H9 (cell line): Measurements from ENCODE around the gene CFL1. TPM values are rescaled to one million over a fixed set of nuclear protein-coding genes. Genes with fewer than 3 reads are reported as not detected.
"Not testable (repeated sequence)": the region's sequence is repeated elsewhere in the genome, so short reads cannot be mapped to it uniquely, and the experiment has no call there.

Experiments
- DNase-seq: peaks from one replicate; pipeline ENCODE4 v3.0.0-alpha.2; 2017
- H2AFZ ChIP-seq: one replicate; pipeline ENCODE4 v1.6.1; 2013; ENCODE audit warnings: mild to moderate bottlenecking, low read length, control low read depth, moderate library complexity
- H2AK5ac ChIP-seq: 2 replicates; pipeline ENCODE4 v1.6.1; 2013; ENCODE audit warnings: low read length, control low read depth, mixed read lengths; ENCODE audit not compliant: insufficient read length
- H2BK120ac ChIP-seq: one replicate; pipeline ENCODE4 v1.6.1; 2013; ENCODE audit warnings: low read depth, mild to moderate bottlenecking, low read length, control low read depth, inconsistent platforms; ENCODE audit not compliant: poor library complexity, severe bottlenecking
- H2BK12ac ChIP-seq: 2 replicates; pipeline ENCODE4 v1.6.1; 2013; ENCODE audit warnings: low read length, control low read depth, mixed read lengths, low read depth; ENCODE audit not compliant: insufficient read length
- H2BK15ac ChIP-seq: 2 replicates; pipeline ENCODE4 v1.6.1; 2013; ENCODE audit warnings: low read depth, low read length, control low read depth
- H2BK20ac ChIP-seq: one replicate; pipeline ENCODE4 v1.6.1; 2013; ENCODE audit warnings: low read depth, mild to moderate bottlenecking, low read length, control low read depth, inconsistent platforms; ENCODE audit not compliant: poor library complexity, severe bottlenecking
- H2BK5ac ChIP-seq: 2 replicates; pipeline ENCODE4 v1.6.1; 2013; ENCODE audit warnings: low read length, control low read depth, mixed read lengths; ENCODE audit not compliant: insufficient read length
- H3K14ac ChIP-seq: 2 replicates; pipeline ENCODE4 v1.6.1; 2013; ENCODE audit warnings: low read length, control low read depth; ENCODE audit not compliant: insufficient read depth
- H3K18ac ChIP-seq: 2 replicates; pipeline ENCODE4 v1.6.1; 2013; ENCODE audit warnings: low read depth, mild to moderate bottlenecking, mixed read lengths, low read length, control low read depth; ENCODE audit not compliant: insufficient read length
- H3K23ac ChIP-seq: 2 replicates; pipeline ENCODE4 v1.6.1; 2013; ENCODE audit warnings: low read length, control low read depth, mixed read lengths, low read depth; ENCODE audit not compliant: insufficient read length
- H3K23me2 ChIP-seq: 2 replicates; pipeline ENCODE4 v1.6.1; 2013; ENCODE audit warnings: low read depth, mild to moderate bottlenecking, mixed read lengths, low read length, control low read depth; ENCODE audit not compliant: insufficient read length, poor library complexity, severe bottlenecking
- H3K27ac ChIP-seq: 2 replicates; pipeline ENCODE4 v1.5.1; 2013; ENCODE audit warnings: low read length, control low read depth, mixed read lengths, low read depth; ENCODE audit not compliant: insufficient read length
- H3K27me3 ChIP-seq: 2 replicates; pipeline ENCODE4 v1.6.1; 2013; ENCODE audit warnings: low read length, control low read depth, inconsistent platforms; ENCODE audit not compliant: insufficient read depth
- H3K4ac ChIP-seq: 2 replicates; pipeline ENCODE4 v1.6.1; 2013; ENCODE audit warnings: low read depth, mild to moderate bottlenecking, control low read depth, inconsistent platforms, low read length, moderate library complexity
- H3K4me1 ChIP-seq: 2 replicates; pipeline ENCODE4 v1.6.1; 2013; ENCODE audit warnings: low read length, control low read depth, inconsistent platforms; ENCODE audit not compliant: insufficient read depth
- H3K4me2 ChIP-seq: 2 replicates; pipeline ENCODE4 v1.6.1; 2013; ENCODE audit warnings: low read length, control low read depth, mixed read lengths; ENCODE audit not compliant: insufficient read length, insufficient read depth
- H3K56ac ChIP-seq: 2 replicates; pipeline ENCODE4 v1.6.1; 2013; ENCODE audit warnings: low read depth, mild to moderate bottlenecking, mixed read lengths, low read length, control low read depth; ENCODE audit not compliant: insufficient read length
- H3K79me1 ChIP-seq: 2 replicates; pipeline ENCODE4 v1.6.1; 2013; ENCODE audit warnings: low read depth, mild to moderate bottlenecking, moderate library complexity, low read length, control low read depth, inconsistent platforms; ENCODE audit not compliant: insufficient read depth, poor library complexity, severe bottlenecking
- H3K79me2 ChIP-seq: 2 replicates; pipeline ENCODE4 v1.6.1; 2013; ENCODE audit warnings: low read length, control low read depth, inconsistent platforms; ENCODE audit not compliant: insufficient read depth
- H3K9ac ChIP-seq: 2 replicates; pipeline ENCODE4 v1.6.1; 2013; ENCODE audit warnings: low read length, control low read depth, mixed read lengths; ENCODE audit not compliant: insufficient read length; ENCODE audit errors: extremely low read depth
- H3K9me3 ChIP-seq: one replicate; pipeline ENCODE4 v1.6.1; 2013; ENCODE audit warnings: low read depth, low read length, inconsistent platforms; ENCODE audit not compliant: control insufficient read depth
- H3T11ph ChIP-seq: one replicate; pipeline ENCODE4 v1.6.1; 2013; ENCODE audit warnings: mild to moderate bottlenecking, low read length, control low read depth, inconsistent platforms
- H4K20me1 ChIP-seq: one replicate; pipeline ENCODE4 v1.6.1; 2013; ENCODE audit not compliant: control insufficient read depth, insufficient read length, insufficient read depth
- H4K5ac ChIP-seq: 2 replicates; pipeline ENCODE4 v1.6.1; 2013; ENCODE audit warnings: low read depth, mild to moderate bottlenecking, mixed read lengths, low read length, control low read depth; ENCODE audit not compliant: insufficient read length
- H4K8ac ChIP-seq: replicated peaks from 2 replicates; pipeline ENCODE4 v1.6.1; 2013; ENCODE audit warnings: low read length, control low read depth, mixed read lengths, low read depth; ENCODE audit not compliant: insufficient read length
- H4K91ac ChIP-seq: 2 replicates; pipeline ENCODE4 v1.6.1; 2013; ENCODE audit warnings: low read depth, mild to moderate bottlenecking, moderate library complexity, mixed read lengths, low read length, control low read depth; ENCODE audit not compliant: insufficient read length
- H3K27ac Mint-ChIP-seq, 3 experiments: 2 replicates in 2 of 3; 3 replicates in 1 of 3; pipeline ENCODE4 v1.8.0; 2020 to 2021; ENCODE audit warnings: mixed read lengths in 3 of 3, mild to moderate bottlenecking in 1 of 3, moderate library complexity in 1 of 3
- H3K27me3 Mint-ChIP-seq: 2 replicates; pipeline ENCODE4 v1.8.0; 2021; ENCODE audit warnings: low read depth, mild to moderate bottlenecking, moderate library complexity, mixed read lengths
- H3K36me3 Mint-ChIP-seq, 3 experiments: 2 replicates in 2 of 3; 3 replicates in 1 of 3; pipeline ENCODE4 v1.8.0; 2020 to 2021; ENCODE audit warnings: low read depth in 3 of 3, mixed read lengths in 3 of 3; ENCODE audit not compliant: insufficient read depth in 1 of 3
- H3K4me1 Mint-ChIP-seq, 2 experiments: 2 replicates each; pipeline ENCODE4 v1.8.0; 2020; ENCODE audit warnings: mixed read lengths in 2 of 2
- H3K4me3 Mint-ChIP-seq, 2 experiments: 2 replicates in 1 of 2; 3 replicates in 1 of 2; pipeline ENCODE4 v1.8.0; 2020 to 2021; ENCODE audit warnings: mild to moderate bottlenecking in 2 of 2, mixed read lengths in 2 of 2, moderate library complexity in 1 of 2
- H3K9me3 Mint-ChIP-seq, 2 experiments: 2 replicates in 1 of 2; 3 replicates in 1 of 2; pipeline ENCODE4 v1.8.0; 2020; ENCODE audit warnings: mild to moderate bottlenecking in 2 of 2, mixed read lengths in 2 of 2, moderate library complexity in 1 of 2
- WGBS: extraction: QIAGEN DNeasy Blood & Tissue Kit; methylation state at CpG from one replicate; pipeline ENCODE4 v1.1.7; 2013; ENCODE audit warnings: missing lambda C conversion rate, low lambda C conversion rate, mixed read lengths; ENCODE audit not compliant: insufficient read length; ENCODE audit errors: extremely low coverage; 5-methylcytosine and 5-hydroxymethylcytosine counted together
- total RNA-seq: library from RNA; stranded (reverse); gene quantifications from 2 replicates; pipeline ENCODE4 v1.2.1, GENCODE V29; 2021
- TF ChIP-seq, protein P1 (sequence below): fragments of 200-600 bp; sonication (generic); conservative IDR thresholded peaks from 3 replicates; pipeline ENCODE4 v1.8.0; 2021; ENCODE audit warnings: antibody characterized with exemption, mild to moderate bottlenecking

Gene CFL1
- total RNA-seq, 1 experiment from 2014 or later: 1,107 TPM

DNA sequence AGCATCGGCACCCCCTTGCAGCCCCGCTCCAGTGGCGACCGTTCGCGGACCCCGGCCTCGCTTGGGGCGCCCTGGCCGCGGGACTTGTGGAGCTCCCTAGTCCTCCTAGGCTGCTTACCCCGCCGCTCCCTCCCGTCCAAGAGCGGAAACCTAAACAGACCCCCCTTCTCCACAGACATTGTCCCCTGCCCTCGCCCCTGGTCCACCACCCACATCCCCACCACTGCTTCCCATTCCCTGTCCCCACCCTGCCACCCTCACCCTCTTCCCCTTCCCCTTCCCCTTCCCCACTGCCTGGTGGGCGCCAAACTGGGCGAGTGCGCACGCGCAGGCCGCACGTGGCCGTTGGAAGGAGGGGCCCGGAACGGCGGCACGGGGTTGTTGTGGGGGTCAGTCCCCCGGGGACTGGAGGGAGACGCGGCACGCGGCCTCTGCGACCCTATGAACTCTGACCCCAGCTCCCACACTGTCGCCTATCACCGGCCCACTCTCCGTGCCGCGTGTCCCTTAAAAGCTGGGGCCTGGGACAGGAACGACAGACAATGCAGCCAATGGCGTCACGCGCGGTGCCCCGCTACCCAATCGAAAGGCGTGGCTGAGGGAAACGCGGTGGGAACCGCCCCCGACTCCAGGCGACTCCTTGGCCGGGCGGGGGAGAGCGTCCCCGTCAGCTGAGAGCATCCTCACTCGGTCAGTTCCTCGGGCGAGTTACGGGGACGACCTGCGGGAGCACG, 24.5 kb downstream of the CFL1 start, which contains the start of gene SNX32:
SNX32 (plus strand) TSS at position 667 of the 734 bp plus-strand sequence. CDS start 103 bp downstream, outside the sequence.
- peak; percentile 94 for DNase-seq
- no peak within 1 kb of the TSS for H2AFZ ChIP-seq
- H3K14ac ChIP-seq: peak within 1 kb of the TSS; percentile 90; the same call in 1 of the 2 replicates
- H3K9me3 Mint-ChIP-seq: peaks cover 0 to 6% of the 10 kb centered on the region in 2 experiments; a peak in 1 of 5 replicates
- no peak within 1 kb of the TSS for H3K23ac ChIP-seq
- peaks cover 5% of the 10 kb centered on the region; the same call in 1 of the 2 replicates for H3K4me1 ChIP-seq
- H2BK5ac ChIP-seq: no peak within 1 kb of the TSS
- H3K4ac ChIP-seq: no peak within 1 kb of the TSS
- no peak within 1 kb of the TSS for H2BK120ac ChIP-seq
- H3K9ac ChIP-seq: peak within 1 kb of the TSS; percentile 33
- peaks cover 4 to 14% of the 10 kb centered on the region in 2 experiments for H3K4me1 Mint-ChIP-seq
- peaks cover 0 to 2% (median 1%) of the 10 kb centered on the region in 3 experiments; a peak in 2 of 7 replicates for H3K36me3 Mint-ChIP-seq
- no peak within 1 kb of the TSS for H3K27ac ChIP-seq
- no peak within 1 kb of the TSS for H2BK12ac ChIP-seq
- H3K79me2 ChIP-seq: no peaks in the 10 kb centered on the region
- H2AK5ac ChIP-seq: no peak within 1 kb of the TSS
- H3K27me3 ChIP-seq: peaks cover 2% of the 10 kb centered on the region
- no peaks in the 10 kb centered on the region for H3K9me3 ChIP-seq
- H2BK20ac ChIP-seq: no peak within 1 kb of the TSS
- H2BK15ac ChIP-seq: no peak within 1 kb of the TSS
- H3K23me2 ChIP-seq: peaks cover 8% of the 10 kb centered on the region
- H4K20me1 ChIP-seq: no peaks in the 10 kb centered on the region
- H3K79me1 ChIP-seq: no peaks in the 10 kb centered on the region
- peak within 1 kb of the TSS; percentile 78 for H3K18ac ChIP-seq
- 0 out of 7 replicates have a peak within 1 kb of the TSS, but pooled peaks of 1 of the 3 experiments have one; percentile 68 for H3K27ac Mint-ChIP-seq
- H4K8ac ChIP-seq: no peak within 1 kb of the TSS
- H3K4me2 ChIP-seq: peak within 1 kb of the TSS; percentile 71
- peaks cover 30% of the 10 kb centered on the region for H3K27me3 Mint-ChIP-seq
- H3K4me3 Mint-ChIP-seq: no peak within 1 kb of the TSS
- no CpG with 5 or more reads among the region's 63 CpGs for WGBS
- H4K91ac ChIP-seq: no peak within 1 kb of the TSS
- H3T11ph ChIP-seq: no peak within 1 kb of the TSS
- no peak within 1 kb of the TSS for H4K5ac ChIP-seq
- TF ChIP-seq, protein P1, sequence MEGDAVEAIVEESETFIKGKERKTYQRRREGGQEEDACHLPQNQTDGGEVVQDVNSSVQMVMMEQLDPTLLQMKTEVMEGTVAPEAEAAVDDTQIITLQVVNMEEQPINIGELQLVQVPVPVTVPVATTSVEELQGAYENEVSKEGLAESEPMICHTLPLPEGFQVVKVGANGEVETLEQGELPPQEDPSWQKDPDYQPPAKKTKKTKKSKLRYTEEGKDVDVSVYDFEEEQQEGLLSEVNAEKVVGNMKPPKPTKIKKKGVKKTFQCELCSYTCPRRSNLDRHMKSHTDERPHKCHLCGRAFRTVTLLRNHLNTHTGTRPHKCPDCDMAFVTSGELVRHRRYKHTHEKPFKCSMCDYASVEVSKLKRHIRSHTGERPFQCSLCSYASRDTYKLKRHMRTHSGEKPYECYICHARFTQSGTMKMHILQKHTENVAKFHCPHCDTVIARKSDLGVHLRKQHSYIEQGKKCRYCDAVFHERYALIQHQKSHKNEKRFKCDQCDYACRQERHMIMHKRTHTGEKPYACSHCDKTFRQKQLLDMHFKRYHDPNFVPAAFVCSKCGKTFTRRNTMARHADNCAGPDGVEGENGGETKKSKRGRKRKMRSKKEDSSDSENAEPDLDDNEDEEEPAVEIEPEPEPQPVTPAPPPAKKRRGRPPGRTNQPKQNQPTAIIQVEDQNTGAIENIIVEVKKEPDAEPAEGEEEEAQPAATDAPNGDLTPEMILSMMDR: no peak
- no peak within 1 kb of the TSS for H3K56ac ChIP-seq

DNA sequence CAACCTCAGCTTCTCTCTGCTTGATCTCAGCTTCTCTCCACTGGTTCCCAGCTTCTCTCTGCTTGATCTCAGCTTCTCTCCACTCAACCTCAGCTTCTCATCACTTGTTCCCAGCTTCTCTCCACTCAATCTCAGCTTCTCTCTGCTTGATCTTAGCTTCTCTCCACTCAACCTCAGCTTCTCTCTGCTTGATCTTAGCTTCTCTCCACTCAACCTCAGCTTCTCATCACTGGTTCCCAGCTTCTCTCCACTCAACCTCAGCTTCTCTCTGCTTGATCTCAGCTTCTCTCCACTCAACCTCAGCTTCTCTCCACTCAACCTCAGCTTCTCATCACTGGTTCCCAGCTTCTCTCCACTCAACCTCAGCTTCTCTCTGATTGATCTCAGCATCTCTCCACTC, 25.7 kb downstream of the CFL1 start:
- not testable (repeated sequence) for H3K27ac Mint-ChIP-seq, H3K36me3 Mint-ChIP-seq, H3K9me3 ChIP-seq, H4K8ac ChIP-seq, H3K79me1 ChIP-seq, H3K14ac ChIP-seq, DNase-seq, H3K23me2 ChIP-seq, H2BK120ac ChIP-seq, H2AK5ac ChIP-seq, H3K4me1 ChIP-seq, H2AFZ ChIP-seq, H3K27me3 ChIP-seq, H3T11ph ChIP-seq, H3K18ac ChIP-seq, H3K56ac ChIP-seq, H2BK12ac ChIP-seq, H3K9me3 Mint-ChIP-seq, H3K79me2 ChIP-seq, H4K20me1 ChIP-seq, H3K4ac ChIP-seq, H2BK5ac ChIP-seq, H2BK20ac ChIP-seq, H3K27ac ChIP-seq, H2BK15ac ChIP-seq, H3K23ac ChIP-seq, H4K5ac ChIP-seq, H4K91ac ChIP-seq, H3K9ac ChIP-seq
- peaks cover 4 to 14% of the 10 kb centered on the region in 2 experiments for H3K4me1 Mint-ChIP-seq
- peak overlapping the region in 1 of 2 experiments; percentile 10; a peak in 3 of 5 replicates for H3K4me3 Mint-ChIP-seq
- peak overlapping the region; percentile 71 for H3K4me2 ChIP-seq
- H3K27me3 Mint-ChIP-seq: peaks cover 28% of the 10 kb centered on the region
